K562 (cell line): Measurements from ENCODE around the gene CYP1B1. TPM values are rescaled to one million over a fixed set of nuclear protein-coding genes. Genes with fewer than 3 reads are reported as not detected.

ENCODE experiments used
- ATAC-seq: fragments of 200-7000 bp; cut with Tn5 transposase; 3 replicates; pipeline ENCODE4 v1.9.1; 2020; ENCODE audit warnings: moderate library complexity
- BruUV-seq: library from RNA; stranded (reverse); fragments of 400-500 nt; replicated peaks from 2 replicates; lab custom pipeline; 2021; lab: Mats Ljungman, UMichigan
- CTCF ChIA-PET: fragments of 300-600 bp; formaldehyde crosslinking; extraction: SDS; loops from one replicate; lab custom pipeline; 2021; ENCODE audit warnings: low intra/inter-chr PET ratio; lab: Yijun Ruan, JAX
- POLR2A ChIA-PET: fragments of 300-600, 350-650 bp; sonication (Branson Sonifier 250); formaldehyde crosslinking; extraction: SDS; loops from one replicate; lab custom pipeline; 2021; ENCODE audit warnings: antibody characterized with exemption, inconsistent platforms; lab: Yijun Ruan, JAX
- DNase-seq, 4 experiments: peaks; one replicate each; pipeline versions ENCODE4 v3.0.0 to v3.0.0-alpha.2; 2011 to 2018; ENCODE audit warnings: low spot score in 3 of 4, mixed read lengths in 3 of 4; ENCODE audit errors: extremely low read depth in 1 of 4
- FAIRE-seq: peaks from 2 replicates; lab custom pipeline; 2011; peaks lifted over from hg19 to GRCh38; lab: Jason Lieb, UNC
- H2AFZ ChIP-seq: 2 replicates; pipeline ENCODE4 v1.6.0; 2011; ENCODE audit warnings: low read depth, low read length, control low read depth, inconsistent platforms
- H3K27ac ChIP-seq: fragments of 200-600 bp; 3 replicates; pipeline ENCODE4 v1.8.0; 2011; ENCODE audit warnings: low read depth, mild to moderate bottlenecking, control low read depth, inconsistent platforms, low read length, moderate library complexity, mixed read lengths; ENCODE audit errors: extremely low read depth
- H3K27me3 ChIP-seq, 2 experiments: fragments of 300-600 bp in 1 of 2; 2 replicates in 1 of 2; 3 replicates in 1 of 2; pipeline versions ENCODE4 v1.6.0 to v1.8.0; 2011; ENCODE audit warnings: inconsistent platforms in 2 of 2, low read length in 2 of 2, mild to moderate bottlenecking in 1 of 2, mixed read lengths in 1 of 2, moderate library complexity in 1 of 2; ENCODE audit not compliant: control insufficient read depth in 2 of 2, insufficient read depth in 2 of 2
- H3K36me3 ChIP-seq: fragments of 300-600 bp; 3 replicates; pipeline ENCODE4 v1.8.0; 2011; ENCODE audit warnings: mild to moderate bottlenecking, low read length, inconsistent platforms; ENCODE audit not compliant: control insufficient read depth, insufficient read depth
- H3K4me1 ChIP-seq, 2 experiments: fragments of 200-600 bp in 1 of 2; replicated peaks in 1 of 2; 2 replicates in 1 of 2; 3 replicates in 1 of 2; pipeline versions ENCODE4 v1.5.1 to v1.8.0; 2011; ENCODE audit warnings: inconsistent platforms in 2 of 2, low read length in 2 of 2, mild to moderate bottlenecking in 1 of 2, mixed read lengths in 1 of 2, moderate library complexity in 1 of 2; ENCODE audit not compliant: control insufficient read depth in 2 of 2, insufficient read depth in 2 of 2
- H3K4me2 ChIP-seq: 2 replicates; pipeline ENCODE4 v1.6.1; 2011; ENCODE audit warnings: low read length, control low read depth, inconsistent platforms, mixed read lengths; ENCODE audit not compliant: insufficient read depth
- H3K4me3 ChIP-seq: fragments of 200-600 bp; sonication (generic), shearing (Covaris generic); 2 replicates; pipeline ENCODE4 v1.5.1; 2016; ENCODE audit warnings: control low read depth, inconsistent platforms
- H3K79me2 ChIP-seq: fragments of 200-600 bp; 3 replicates; pipeline ENCODE4 v1.8.0; 2011; ENCODE audit warnings: low read length, inconsistent platforms; ENCODE audit not compliant: control insufficient read depth, insufficient read depth
- H3K9ac ChIP-seq, 2 experiments: 2 replicates each; pipeline versions ENCODE4 v1.6.0 to v1.6.1; 2011; ENCODE audit warnings: low read depth in 2 of 2, low read length in 2 of 2, control low read depth in 1 of 2, inconsistent platforms in 1 of 2, mild to moderate bottlenecking in 1 of 2, mixed read lengths in 1 of 2; ENCODE audit not compliant: insufficient read depth in 1 of 2
- H3K9me1 ChIP-seq: one replicate; pipeline ENCODE4 v1.6.0; 2011; ENCODE audit warnings: inconsistent platforms, mild to moderate bottlenecking, low read length, moderate library complexity; ENCODE audit not compliant: control insufficient read depth, insufficient read depth
- H3K9me3 ChIP-seq: replicated peaks from 2 replicates; pipeline ENCODE4 v1.5.1; 2011; ENCODE audit warnings: low read depth, low read length, inconsistent platforms; ENCODE audit not compliant: control insufficient read depth, insufficient read depth
- H4K20me1 ChIP-seq: replicated peaks from 2 replicates; pipeline ENCODE4 v1.6.1; 2011; ENCODE audit warnings: low read length, inconsistent platforms, mixed read lengths; ENCODE audit not compliant: control insufficient read depth, insufficient read depth
- ADNP ChIP-seq: fragments of 200-800 bp; sonication (Bioruptor generic); IDR thresholded peaks from 2 replicates; pipeline ENCODE4 v1.6.1; 2016; ENCODE audit warnings: missing genetic modification characterization, missing compliant biosample characterization
- CHD7 ChIP-seq: fragments of 200-600 bp; sonication (generic); IDR thresholded peaks from one replicate; pipeline ENCODE4 v1.6.1; 2012; ENCODE audit warnings: mild to moderate bottlenecking, low read depth, low read length, inconsistent platforms
- DACH1 ChIP-seq: fragments of 450-650 bp; IDR thresholded peaks from 2 replicates; pipeline ENCODE4 v1.6.1; 2018; ENCODE audit not compliant: partially characterized antibody
- ILF3 ChIP-seq: fragments of 450-650 bp; IDR thresholded peaks from 2 replicates; pipeline ENCODE4 v1.6.1; 2018; ENCODE audit warnings: antibody characterized with exemption, mild to moderate bottlenecking, moderate library complexity, borderline replicate concordance
- MXI1 ChIP-seq: IDR thresholded peaks from 2 replicates; pipeline ENCODE4 v1.6.1; 2011; ENCODE audit warnings: low read depth, mild to moderate bottlenecking, improper control_type of control experiment, low read length
- NFE2 ChIP-seq: IDR thresholded peaks from 2 replicates; pipeline ENCODE4 v1.6.1; 2014; ENCODE audit warnings: antibody characterized with exemption, low read depth
- OTX1 ChIP-seq: fragments of 450-650 bp; formaldehyde crosslinking; IDR thresholded peaks from 2 replicates; pipeline ENCODE4 v1.4.0; 2022; ENCODE audit warnings: mild to moderate bottlenecking
- SMC3 ChIP-seq: conservative IDR thresholded peaks from 2 replicates; pipeline ENCODE4 v1.6.1; 2011; ENCODE audit warnings: low read depth, low read length, improper control_type of control experiment; ENCODE audit not compliant: insufficient read depth
- ZNF511 ChIP-seq: sonication (generic); formaldehyde crosslinking; IDR thresholded peaks from 2 replicates; pipeline ENCODE4 v1.8.0; 2022; ENCODE audit warnings: mild to moderate bottlenecking, missing genetic modification reagents
- WGBS: fragments of 100-300 bp; shearing (Covaris generic); methylation state at CpG from one replicate; pipeline ENCODE4 v1.1.6; 2016; ENCODE audit warnings: low coverage, mixed read lengths; ENCODE audit not compliant: insufficient coverage; ENCODE audit errors: missing lambda C conversion rate; 5-methylcytosine and 5-hydroxymethylcytosine counted together
- in situ Hi-C: fragments of 300-500 bp; cut with MboI; formaldehyde crosslinking; loops from 4 replicates; pipeline ENCODE4 v1.15.0; 2018; ENCODE audit warnings: inconsistent platforms, mixed read lengths
- intact Hi-C: fragments of 100-400 bp; cut with micrococcal nuclease; formaldehyde crosslinking; loops from 2 replicates; pipeline ENCODE4 v1.14.2; 2022
- polyA plus RNA-seq, 8 experiments: library from polyadenylated mRNA; depleted of rRNA in 4 of 8; stranded (reverse) in 5 of 8; unstranded in 3 of 8; fragments of >200 nt; fragmentation: Nextera tagmentation in 2 of 8; fragmentation: Illumina TruSeq in 1 of 8; extraction: Ambion mirVana in 2 of 8; extraction: Trizol in 1 of 8; gene quantifications; 2 replicates each; pipeline versions ENCODE4 v1.2.1 to v1.2.3, GENCODE V29; 2011 to 2014; ENCODE audit warnings: inconsistent platforms in 1 of 8, missing spikeins in 1 of 8
- total RNA-seq, 7 experiments: library from RNA; depleted of rRNA in 6 of 7; stranded (reverse); fragments of >200 nt in 6 of 7; fragmentation: Illumina TruSeq in 2 of 7; extraction: Trizol in 2 of 7; gene quantifications; 2 replicates each; pipeline versions ENCODE4 v1.2.1 to v1.2.3, GENCODE V29; 2011 to 2021; ENCODE audit warnings: low replicate concordance in 1 of 7

The CYP1B1 gene
- total and polyA plus RNA-seq, 9 of the 15 experiments (the other 6 are each of a cell fraction or from before 2014, with no cell fraction given), result 0.07 TPM; not detected in 8

GRCh38 chr2:38122344-38122743 is 46.4 kb upstream of the CYP1B1 start:
- in situ Hi-C loops, result no loop called here
- ChIA-PET POLR2A (interaction anchor here (0.5 to 0.6 kb wide), 2 partner anchors 36 to 537 kb away, joined by 3 read pairs; no protein-coding TSS in a partner anchor), CTCF (no interaction called here)
- TF ChIP-seq OTX1 (CRISPR knock-in tag), result no peak
- TF ChIP-seq SMC3, result no peak
- TF ChIP-seq MXI1, result no peak
- no peak for TF ChIP-seq ILF3
- TF ChIP-seq CHD7, result no peak
- TF ChIP-seq ADNP (tag), result no peak
- no peak for TF ChIP-seq DACH1
- no peak for TF ChIP-seq NFE2
- TF ChIP-seq ZNF511 (CRISPR knock-in tag), result no peak

More at GRCh38 chr2:38122344-38122743, 46.4 kb upstream of the CYP1B1 start:
- Histone ChIP-seq H3K4me3 (no peak overlapping the region), H3K27me3 (peaks cover 14 to 20% of the 10 kb centered on the region in 2 experiments; a peak in 4 of 5 replicates), H4K20me1 (no peaks in the 10 kb centered on the region), H2AFZ (no peak overlapping the region), H3K9ac (no peak overlapping the region), H3K79me2 (no peaks in the 10 kb centered on the region), H3K9me1 (no peaks in the 10 kb centered on the region), H3K27ac (no peak overlapping the region), H3K4me2 (no peak overlapping the region), H3K9me3 (no peaks in the 10 kb centered on the region; the same call in 1 of the 2 replicates), H3K4me1 (no peaks in the 10 kb centered on the region), H3K36me3 (no peaks in the 10 kb centered on the region)
- intact Hi-C loops, result no loop called here
- BruUV-seq, result no TSS peak
- DNase-seq (no peak), ATAC-seq (no peak), FAIRE-seq (no peak)
- 3% methylated on average over 7 of the region's 7 CpGs for WGBS
